ENCODE measurements around the gene RGS16.

DNA sequence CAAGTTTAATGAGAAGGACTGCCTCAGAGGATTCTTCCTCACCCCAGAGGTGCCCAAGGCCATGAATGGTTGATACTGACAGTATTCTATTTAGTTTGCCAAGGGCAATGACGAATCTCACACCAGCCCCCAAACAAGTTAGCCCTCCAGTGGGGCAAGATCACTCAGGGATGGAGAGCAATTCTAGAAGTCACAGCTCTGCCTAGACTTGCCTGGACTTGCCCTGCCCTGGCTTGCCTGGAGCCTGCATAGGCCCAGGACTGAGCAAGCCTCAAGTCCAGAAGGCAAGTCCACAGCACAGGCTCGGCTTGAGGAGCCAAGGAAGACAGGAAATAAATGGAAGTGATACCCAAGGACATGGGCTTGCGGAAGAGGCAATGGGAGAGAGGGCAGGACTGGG is 39.5 kb upstream of the RGS16 start:
- TF ChIP-seq CTCF (IDR thresholded peaks at IDR 0.05): no peak
- no peak for TF ChIP-seq EZH2phosphoT487 (IDR thresholded peaks at IDR 0.05)
- no peak for TF ChIP-seq EZH2 (IDR thresholded peaks at IDR 0.05)

All from neural progenitor cell (in vitro differentiated cells).